Adrenal gland (tissue), 5 donors: ENCODE measurements around the gene IGF2R.

ENCODE experiments used
- CTCF ChIP-seq, 6 experiments: fragments of 450-650 bp in 4 of 6; fragments of 200-600 bp in 2 of 6; sonication (generic) in 1 of 6; IDR thresholded peaks; 1 replicate in 5 of 6; 2 replicates in 1 of 6; pipeline versions ENCODE4 v1.5.1 to v1.8.0; 2016 to 2021; ENCODE audit warnings: antibody characterized with exemption in 6 of 6, mild to moderate bottlenecking in 2 of 6, moderate library complexity in 1 of 6
- POLR2A ChIP-seq, 2 donors: fragments of 450-650 bp; IDR thresholded peaks; one replicate each; pipeline ENCODE4 v1.6.1; 2017; ENCODE audit warnings: antibody characterized with exemption in 2 of 2, mild to moderate bottlenecking in 2 of 2, moderate library complexity in 1 of 2
- donor health status: DM: no; HTN: no; CAD: no.

- TF ChIP-seq CTCF (IDR thresholded peaks at IDR 0.05) (no peak), POLR2A (IDR thresholded peaks at IDR 0.05) (no peak)
Observed at GRCh38 chr6:159980474-159980873, 11.6 kb downstream of the IGF2R start.
